Right lobe of liver (tissue), 4 donors: ENCODE data around the gene NFS1.

Source experiments
- CTCF ChIP-seq, 4 donors: fragments of 200-600 bp in 3 of 4; fragments of 450-650 bp in 1 of 4; IDR thresholded peaks; one replicate each; pipeline versions ENCODE4 v1.5.1 to v1.8.0; 2016 to 2022; ENCODE audit warnings: antibody characterized with exemption in 4 of 4, mild to moderate bottlenecking in 2 of 4
- POLR2A ChIP-seq: fragments of 450-650 bp; IDR thresholded peaks from one replicate; pipeline ENCODE4 v1.6.1; 2017; ENCODE audit warnings: antibody characterized with exemption, mild to moderate bottlenecking
- donor health status: DM: no; HTN: no; CAD: no.
- donor health status: DM: no; HTN: no; CAD: no.
- donor health status: DM: no; HTN: yes; CAD: no.

DNA sequence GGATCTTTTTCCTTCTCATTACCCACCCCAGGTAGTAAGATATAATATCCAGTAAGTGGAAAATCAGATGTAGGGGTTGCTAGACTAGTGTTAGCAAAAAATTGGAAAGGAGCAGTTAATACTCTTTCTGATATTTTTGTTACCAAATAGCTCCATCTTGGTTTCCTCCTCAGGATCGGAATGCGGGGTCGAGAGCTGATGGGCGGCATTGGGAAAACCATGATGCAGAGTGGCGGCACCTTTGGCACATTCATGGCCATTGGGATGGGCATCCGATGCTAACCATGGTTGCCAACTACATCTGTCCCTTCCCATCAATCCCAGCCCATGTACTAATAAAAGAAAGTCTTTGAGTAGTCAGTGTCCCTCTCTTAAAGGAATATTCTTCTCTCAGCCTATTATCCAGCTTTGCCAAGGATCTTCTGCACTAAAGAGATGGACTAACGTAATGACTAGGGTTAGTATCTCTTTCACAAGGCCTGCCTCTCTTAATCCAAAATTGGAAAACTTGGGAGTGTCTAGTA, 1.5 kb upstream of the NFS1 start:
- no peak for TF ChIP-seq CTCF (IDR thresholded peaks at IDR 0.05)
- TF ChIP-seq POLR2A, result no peak
